ENCODE data around the gene NISCH. TPM values are rescaled to one million over a fixed set of nuclear protein-coding genes. Genes with fewer than 3 reads are reported as not detected.

Gene NISCH
- polyA plus RNA-seq, 3 donors = 80.0 to 97.7 (median 88.3) TPM

- no peak for DNase-seq (ENCODE audit: low read depth in 3 of 3, low spot score in 2 of 3)
These were observed 13.6 kb downstream of the NISCH start for GRCh38 chr3:52469001-52469400.

GRCh38 chr3:52470920-52471319 is 15.5 kb downstream of the NISCH start:
- no peak for DNase-seq (ENCODE audit: low read depth in 3 of 3, low spot score in 2 of 3)

DNA sequence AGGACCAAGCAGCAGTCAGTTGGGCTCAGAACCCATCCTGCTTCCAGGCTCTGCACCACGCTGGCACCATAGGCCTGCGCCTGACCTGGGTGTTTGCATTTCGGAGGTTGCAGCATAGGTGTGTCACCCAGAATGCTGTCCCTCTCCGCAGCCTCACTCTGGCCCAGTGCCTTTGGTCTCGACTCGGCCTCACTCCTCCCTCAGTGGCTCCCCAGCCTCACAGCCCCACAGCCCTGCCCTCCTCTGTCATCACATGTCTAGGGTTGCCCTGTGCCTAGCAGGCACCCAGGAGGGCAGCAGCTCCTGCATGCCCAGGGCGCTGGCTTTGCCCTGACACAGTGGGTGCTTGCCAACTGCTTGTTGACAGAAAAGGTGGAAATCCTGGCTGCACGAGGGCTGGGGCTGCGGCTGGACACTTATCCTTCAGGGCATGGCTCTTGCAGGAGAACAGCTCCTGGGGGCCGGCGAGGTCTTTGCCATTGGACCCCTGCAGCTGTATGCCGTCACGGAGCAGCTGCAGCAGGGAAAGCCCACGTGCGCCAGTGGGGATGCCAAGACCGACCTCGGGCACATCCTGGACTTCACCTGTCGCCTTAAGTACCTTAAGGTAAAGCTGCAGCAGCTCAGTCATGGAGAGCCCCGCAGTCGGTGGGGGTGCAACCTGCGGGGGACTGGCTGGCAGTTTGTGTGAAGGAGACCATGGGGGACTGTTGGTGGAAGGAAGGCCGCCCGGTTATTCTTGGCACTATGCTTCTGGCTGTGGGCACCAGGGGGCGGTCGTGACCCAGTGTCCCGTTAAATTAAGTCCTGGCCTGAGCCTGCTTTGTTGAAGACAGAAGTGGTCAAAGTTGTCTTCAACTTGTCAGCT is 16.2 kb downstream of the NISCH start:
- no peak for DNase-seq (ENCODE audit: low read depth in 3 of 3, low spot score in 2 of 3)

DNA sequence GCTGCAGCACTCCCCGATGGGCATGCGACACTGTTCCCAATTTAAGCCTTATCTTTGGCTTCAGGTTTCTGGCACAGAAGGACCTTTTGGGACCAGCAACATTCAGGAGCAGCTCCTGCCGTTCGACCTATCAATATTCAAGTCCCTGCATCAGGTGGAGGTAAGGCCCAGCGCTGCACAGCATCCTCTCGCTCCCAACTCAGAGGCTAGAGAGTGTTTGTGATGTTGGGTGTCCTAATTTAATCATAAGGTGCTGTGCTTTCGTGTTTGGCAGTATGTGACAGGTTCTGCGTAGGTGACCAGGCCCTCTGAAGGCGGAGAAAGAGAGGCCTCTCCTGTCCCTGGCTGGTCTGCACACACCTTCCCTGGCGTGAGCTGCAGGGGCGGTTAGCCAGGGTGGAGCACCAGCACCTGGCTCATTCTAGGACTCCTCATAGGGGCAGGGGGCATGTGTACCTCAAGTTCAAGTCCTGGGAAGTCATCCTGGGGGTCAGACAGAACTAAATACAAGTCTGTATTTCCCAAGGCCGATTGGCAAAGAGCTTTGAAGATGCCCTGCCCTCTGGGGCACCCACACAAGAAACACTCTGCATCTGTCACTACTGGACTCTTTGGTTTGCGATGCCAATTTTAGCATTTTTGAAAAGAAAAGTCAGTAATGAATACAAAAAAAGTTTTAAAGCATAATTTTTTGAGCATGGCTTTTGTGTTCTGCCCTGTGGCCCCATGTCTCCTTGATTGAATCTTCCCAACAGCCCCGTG is 17.0 kb downstream of the NISCH start:
- DNase-seq (ENCODE audit: low read depth in 3 of 3, low spot score in 2 of 3) = no peak

- no peak for DNase-seq (ENCODE audit: low read depth in 3 of 3, low spot score in 2 of 3)
These were observed 17.6 kb downstream of the NISCH start for GRCh38 chr3:52473026-52473425.

- no peak for DNase-seq (ENCODE audit: low read depth in 3 of 3, low spot score in 2 of 3)
These were observed 21.8 kb downstream of the NISCH start for GRCh38 chr3:52477076-52477795.

DNA sequence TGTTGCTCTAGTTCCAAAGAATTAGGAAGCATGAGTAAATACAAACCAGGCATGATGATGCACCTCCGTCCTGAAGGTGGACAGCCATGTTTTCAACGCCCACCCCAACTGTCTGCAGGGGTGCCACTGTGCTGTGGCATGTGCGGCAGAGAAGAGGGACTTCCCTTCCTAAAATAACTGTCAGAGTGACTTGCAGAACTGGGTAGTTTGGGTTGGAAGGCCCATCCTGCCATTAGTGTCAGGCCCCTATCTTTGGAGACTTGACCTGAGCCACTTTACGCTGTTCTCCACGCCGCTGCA is 22.3 kb downstream of the NISCH start:
- DNase-seq (ENCODE audit: low read depth in 3 of 3, low spot score in 2 of 3) = no peak

GRCh38 chr3:52479037-52479876 is 23.9 kb downstream of the NISCH start:
- DNase-seq (ENCODE audit: low read depth in 3 of 3, low spot score in 2 of 3) = no peak

- no peak for DNase-seq (ENCODE audit: low read depth in 3 of 3, low spot score in 2 of 3)
These were observed 24.6 kb downstream of the NISCH start for GRCh38 chr3:52479877-52480575.

- no peak for DNase-seq (ENCODE audit: low read depth in 3 of 3, low spot score in 2 of 3)
These were observed 25.6 kb downstream of the NISCH start for GRCh38 chr3:52480768-52481715.

DNA sequence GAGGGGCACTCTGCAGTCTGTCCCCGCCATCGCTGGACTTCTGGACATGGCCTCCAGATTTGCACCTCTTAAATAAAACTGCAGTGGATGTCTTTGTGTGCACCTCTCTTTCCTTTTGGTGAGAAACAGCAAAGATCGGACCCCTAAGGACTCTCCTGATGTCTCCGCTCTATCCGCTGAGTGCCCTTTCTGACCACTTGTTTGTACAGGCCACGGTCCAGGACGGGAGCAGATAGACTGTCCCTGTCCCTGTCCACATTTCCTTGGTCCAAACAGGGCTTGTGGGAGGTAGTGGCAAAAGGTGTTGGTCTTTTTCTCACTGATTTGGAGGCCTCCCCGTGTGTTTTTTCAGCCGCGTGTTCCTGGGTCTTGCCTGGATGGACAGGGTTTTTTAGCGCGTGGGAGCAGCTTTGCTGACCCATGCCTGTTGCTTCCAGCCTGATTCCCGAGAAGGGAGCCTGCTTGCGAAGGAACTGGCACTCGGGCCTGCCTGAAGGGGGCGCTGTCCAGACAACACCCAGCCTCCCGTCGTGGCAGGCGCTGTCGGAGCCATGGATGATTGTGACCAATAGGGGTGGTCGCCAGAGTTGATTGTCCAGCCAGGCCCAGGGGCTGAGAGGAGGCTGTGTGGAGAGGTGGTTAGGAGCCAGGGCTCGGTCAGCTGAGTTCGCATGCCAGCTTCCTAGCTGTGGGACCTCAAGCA is 26.6 kb downstream of the NISCH start:
- no peak for DNase-seq (ENCODE audit: low read depth in 3 of 3, low spot score in 2 of 3)

GRCh38 chr3:52483081-52483480 is 27.7 kb downstream of the NISCH start:
- DNase-seq (ENCODE audit: low read depth in 3 of 3, low spot score in 2 of 3) = no peak

DNA sequence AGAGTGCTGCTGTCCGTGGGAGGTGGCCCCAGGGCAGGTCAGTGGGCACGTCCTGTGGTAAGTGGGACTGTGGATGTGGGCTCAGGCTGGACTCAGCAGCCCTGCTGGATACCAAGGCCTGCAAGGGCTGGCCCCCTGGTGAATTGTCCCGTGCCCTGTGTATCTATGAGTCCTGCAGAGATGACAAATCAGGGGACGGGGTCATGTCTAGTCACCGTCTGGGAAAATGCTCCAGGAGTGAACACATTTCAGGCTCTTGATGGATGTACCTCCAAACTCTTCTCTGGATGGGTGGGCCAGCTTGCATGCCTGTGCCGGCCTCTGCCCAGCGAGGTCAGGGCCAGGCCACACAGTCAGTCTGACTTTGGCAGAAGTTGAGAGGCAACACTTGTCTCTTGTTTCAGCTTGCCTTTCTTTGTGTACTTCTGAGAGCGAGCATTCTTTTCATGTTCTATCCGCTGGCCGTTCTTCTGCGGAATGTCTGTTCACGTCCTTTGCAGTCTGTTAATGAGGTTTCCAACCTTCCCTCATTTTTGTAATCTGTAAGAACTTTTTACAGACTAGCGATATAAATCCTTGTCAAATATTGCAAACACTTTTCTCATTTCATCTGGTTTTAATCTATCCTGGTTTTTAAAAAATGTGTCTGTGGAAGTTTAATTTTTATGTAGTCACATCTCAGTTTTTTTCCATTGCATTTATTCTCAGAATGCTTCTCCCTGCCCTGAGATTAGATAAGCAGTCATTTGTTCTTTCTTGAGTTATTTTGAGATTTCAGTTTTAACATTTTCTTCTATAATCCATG is 28.4 kb downstream of the NISCH start:
- DNase-seq (ENCODE audit: low read depth in 3 of 3, low spot score in 2 of 3) = no peak

- DNase-seq (ENCODE audit: low read depth in 3 of 3, low spot score in 2 of 3) = no peak
These were observed 29.5 kb downstream of the NISCH start for GRCh38 chr3:52484680-52485461.

DNA sequence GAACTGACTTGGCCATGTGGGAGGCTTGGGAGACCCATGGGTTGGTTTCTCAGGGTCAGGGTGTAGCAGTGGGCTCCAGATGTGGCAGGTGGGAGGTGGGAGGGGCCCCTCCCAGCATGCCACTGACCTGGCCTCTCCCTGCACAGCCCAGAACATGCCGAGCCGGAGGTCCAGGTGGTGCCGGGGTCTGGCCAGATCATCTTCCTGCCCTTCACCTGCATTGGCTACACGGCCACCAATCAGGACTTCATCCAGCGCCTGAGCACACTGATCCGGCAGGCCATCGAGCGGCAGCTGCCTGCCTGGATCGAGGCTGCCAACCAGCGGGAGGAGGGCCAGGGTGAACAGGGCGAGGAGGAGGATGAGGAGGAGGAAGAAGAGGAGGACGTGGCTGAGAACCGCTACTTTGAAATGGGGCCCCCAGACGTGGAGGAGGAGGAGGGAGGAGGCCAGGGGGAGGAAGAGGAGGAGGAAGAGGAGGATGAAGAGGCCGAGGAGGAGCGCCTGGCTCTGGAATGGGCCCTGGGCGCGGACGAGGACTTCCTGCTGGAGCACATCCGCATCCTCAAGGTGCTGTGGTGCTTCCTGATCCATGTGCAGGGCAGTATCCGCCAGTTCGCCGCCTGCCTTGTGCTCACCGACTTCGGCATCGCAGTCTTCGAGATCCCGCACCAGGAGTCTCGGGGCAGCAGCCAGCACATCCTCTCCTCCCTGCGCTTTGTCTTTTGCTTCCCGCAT is 31.8 kb downstream of the NISCH start:
- DNase-seq (ENCODE audit: low read depth in 3 of 3, low spot score in 2 of 3) = no peak

Data from right renal cortex interstitium (tissue), 3 donors.